ENCODE data around the gene GGCX. TPM values are rescaled to one million over a fixed set of nuclear protein-coding genes. Genes with fewer than 3 reads are reported as not detected.
A peak's percentile ranks its signal among the peaks of the same experiment; 100 is the strongest.
"Not testable (repeated sequence)": the region's sequence is repeated elsewhere in the genome, so short reads cannot be mapped to it uniquely, and the experiment has no call there.

Gene GGCX
- total and polyA plus RNA-seq, 12 donors = 14.0 to 31.1 (median 21.6) TPM

- intact Hi-C loops (cut with DNase I) = loop anchor here in 8 of 10 donors (2.0 to 10.0 kb wide), 6 partner anchors 36 to 56 kb away; partner anchors contain the start of genes TMEM150A (in 5 of the 8), C2orf68 (in 2 of the 8), RNF181 (in 2 of the 8) and USP39 (in 2 of the 8)
- peaks cover 0 to 36% (median 27%) of the 10 kb centered on the region in 9 donors for H3K4me1 ChIP-seq
- WGBS, 2 donors = 4% methylated on average over 14 of the region's 14 CpGs
Observed at GRCh38 chr2:85560812-85561279, 447 bp downstream of the GGCX start.

GRCh38 chr2:85560403-85560726, 928 bp downstream of the GGCX start:
- not testable (repeated sequence) for H3K9me3 ChIP-seq, DNase-seq, H3K27me3 ChIP-seq, ATAC-seq
- WGBS, 2 donors = 85 to 86% methylated on average over 12 of the region's 12 CpGs
- Histone ChIP-seq H3K36me3 (peaks cover 0 to 40% (median 6%) of the 10 kb centered on the region in 9 donors), H3K27ac (peak overlapping the region in 4 of 10 donors; percentile 89 to 97 (median 94)), H3K4me1 (peaks cover 0 to 36% (median 27%) of the 10 kb centered on the region in 9 donors), H3K4me3 (peak overlapping the region in 9 of 10 donors; percentile 79 to 91 (median 86))
- intact Hi-C loops (cut with DNase I) = loop anchor here in 8 of 10 donors (2.0 to 10.0 kb wide), 6 partner anchors 37 to 56 kb away; partner anchors contain the start of genes TMEM150A (in 5 of the 8), C2orf68 (in 2 of the 8), RNF181 (in 2 of the 8) and USP39 (in 2 of the 8)

More at GRCh38 chr2:85560812-85561279, 447 bp downstream of the GGCX start:
- peak in 5 of 8 donors; percentile 1 to 31 (median 28) for ATAC-seq
- H3K27me3 ChIP-seq = no peaks in the 10 kb centered on the region
- peaks cover 0 to 36% (median 5%) of the 10 kb centered on the region in 9 donors for H3K36me3 ChIP-seq
- H3K27ac ChIP-seq = peak overlapping the region; percentile 60 to 97 (median 91)
- DNase-seq = no peak
- TF ChIP-seq CTCF (IDR thresholded peaks at IDR 0.05) = no peak
- peak overlapping the region; percentile 79 to 91 (median 85) for H3K4me3 ChIP-seq
- no peaks in the 10 kb centered on the region for H3K9me3 ChIP-seq

- ATAC-seq (no peak), DNase-seq (no peak)
- intact Hi-C loops (cut with DNase I) = no loop called here
- Histone ChIP-seq H3K27me3 (no peaks in the 10 kb centered on the region), H3K27ac (no peak overlapping the region), H3K36me3 (peaks cover 0 to 62% (median 27%) of the 10 kb centered on the region in 9 donors), H3K9me3 (no peaks in the 10 kb centered on the region), H3K4me3 (no peak overlapping the region), H3K4me1 (peaks cover 0 to 32% (median 24%) of the 10 kb centered on the region in 9 donors)
- 98 to 100% methylated on average over 1 of the region's 1 CpG for WGBS, 2 donors
- TF ChIP-seq CTCF (IDR thresholded peaks at IDR 0.05) = no peak
Observed at GRCh38 chr2:85558160-85558559, 3.1 kb downstream of the GGCX start.

- no peaks in the 10 kb centered on the region for H3K27me3 ChIP-seq
- peaks cover 0 to 32% (median 22%) of the 10 kb centered on the region in 9 donors for H3K4me1 ChIP-seq
- DNase-seq (no peak), ATAC-seq (no peak)
- intact Hi-C loops (cut with DNase I) = no loop called here
- no peak for TF ChIP-seq CTCF (IDR thresholded peaks at IDR 0.05)
- peaks cover 0 to 73% (median 32%) of the 10 kb centered on the region in 9 donors for H3K36me3 ChIP-seq
- WGBS, 2 donors = 94 to 96% methylated on average over 5 of the region's 5 CpGs
- H3K4me3 ChIP-seq = no peak overlapping the region
- no peaks in the 10 kb centered on the region for H3K9me3 ChIP-seq
- no peak overlapping the region for H3K27ac ChIP-seq
Observed at GRCh38 chr2:85557130-85557529, 4.2 kb downstream of the GGCX start.

Data from heart right ventricle (tissue), 16 donors.